H1 (cell line): Measurements from ENCODE around the gene FOLR3. TPM values are rescaled to one million over a fixed set of nuclear protein-coding genes. Genes with fewer than 3 reads are reported as not detected.
A peak's percentile ranks its signal among the peaks of the same experiment; 100 is the strongest.

Experiments used
- ATF2 ChIP-seq: IDR thresholded peaks from 2 replicates; pipeline ENCODE4 v1.6.1; 2012; ENCODE audit warnings: low read length, inconsistent platforms
- CREB1 ChIP-seq: IDR thresholded peaks from 2 replicates; pipeline ENCODE4 v1.6.1; 2012; ENCODE audit warnings: inconsistent platforms
- PHF8 ChIP-seq: fragments of 200-600 bp; sonication (generic); conservative IDR thresholded peaks from 2 replicates; pipeline ENCODE4 v1.7.1; 2012; ENCODE audit warnings: low read depth, mild to moderate bottlenecking, inconsistent platforms, low read length, moderate library complexity
- SIN3A ChIP-seq, 2 experiments: IDR thresholded peaks in 1 of 2; conservative IDR thresholded peaks in 1 of 2; 2 replicates each; pipeline ENCODE4 v1.6.1; 2011 to 2012; ENCODE audit warnings: low read length in 2 of 2, improper control_type of control experiment in 1 of 2, low read depth in 1 of 2, mild to moderate bottlenecking in 1 of 2
- SIX5 ChIP-seq: IDR thresholded peaks from 2 replicates; pipeline ENCODE4 v1.6.1; 2011; ENCODE audit warnings: mild to moderate bottlenecking, low read depth, low read length
- polyA plus RNA-seq, 7 experiments: library from polyadenylated mRNA; depleted of rRNA in 3 of 7; stranded (reverse) in 5 of 7; unstranded in 2 of 7; fragments of >200 nt in 5 of 7; fragments of 200-250 nt in 2 of 7; gene quantifications; 1 replicate in 5 of 7; 2 replicates in 1 of 7; 4 replicates in 1 of 7; pipeline versions ENCODE4 v1.2.1 to v1.2.3, GENCODE V29; 2011 to 2013; ENCODE audit warnings: missing spikeins in 2 of 7, mixed read lengths in 2 of 7
- total RNA-seq: library from RNA; stranded (reverse); fragmentation: NEBNext Ultra II Directional; extraction: Animal tissue kit (Norgen Biotek cat#: 25700); gene quantifications from 2 replicates; pipeline ENCODE4 v1.2.1, GENCODE V29; 2021

Gene FOLR3
- total and polyA plus RNA-seq, 2 of the 8 experiments (the other 6 are each of a cell fraction or from before 2014, with no cell fraction given) = not detected

- no peak for TF ChIP-seq SIX5
- peak; percentile 55; the same call in 1 of the 2 replicates for TF ChIP-seq CREB1
- no peak for TF ChIP-seq PHF8
- TF ChIP-seq SIN3A (conservative IDR thresholded peaks at IDR 0.05 in 1 of 2, IDR thresholded peaks at IDR 0.05 in 1 of 2; ENCODE audit: low read depth in 1 of 2, low read length in 2 of 2) = 0 out of 4 replicates have a peak, but pooled peaks of 1 of the 2 experiments have one; percentile 46
- peak; percentile 56; the same call in 1 of the 2 replicates for TF ChIP-seq ATF2
These were observed 44.2 kb upstream of the FOLR3 start (continued) for GRCh38 chr11:72091292-72091691.
